ENCODE measurements around the gene ZNF22.

DNA sequence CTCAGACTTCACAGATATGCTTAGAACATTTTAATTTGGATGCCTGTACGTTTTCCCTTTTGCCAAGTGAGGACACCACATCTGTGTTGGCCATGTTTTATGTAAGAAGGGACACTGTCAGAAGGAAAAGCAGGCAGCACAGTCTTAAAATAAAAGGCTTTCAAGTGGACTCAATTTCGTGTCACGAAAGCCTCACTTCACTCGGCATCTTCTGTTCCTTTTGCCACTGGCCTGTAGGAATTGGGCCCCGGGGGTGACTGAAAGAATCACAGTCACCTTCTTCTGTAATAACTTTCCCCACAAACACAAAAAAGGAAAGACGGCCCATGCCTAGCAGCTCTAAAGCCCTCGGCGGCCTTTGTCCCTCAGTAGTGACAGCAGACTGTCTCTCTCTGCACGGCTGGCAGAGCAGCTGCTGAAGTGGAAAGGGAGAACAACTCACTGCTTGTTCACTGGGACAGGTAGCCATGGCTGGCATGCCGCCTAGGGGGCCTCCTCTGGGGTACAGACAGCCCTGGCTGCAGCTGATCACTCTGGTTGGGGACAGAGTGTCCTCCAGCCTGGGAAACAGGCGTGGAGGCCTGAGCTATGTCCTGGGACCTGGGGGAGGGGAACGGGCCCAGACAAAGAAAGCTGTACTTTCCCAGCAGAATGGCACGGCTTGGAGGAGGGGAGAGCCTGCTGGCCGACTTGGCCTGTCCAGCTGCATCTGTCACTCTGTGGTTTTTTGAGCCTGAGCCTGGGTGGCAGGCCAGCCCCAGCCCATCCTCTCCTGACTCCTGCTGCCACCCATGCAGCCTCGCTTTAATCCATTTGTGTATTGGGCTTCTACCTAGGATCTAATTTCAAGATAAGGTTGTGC is 36.7 kb upstream of the ZNF22 start:
- peak in 2 of 4 donors; percentile 82 to 98 for TF ChIP-seq EP300 (IDR thresholded peaks at IDR 0.05)
- TF ChIP-seq, protein P1, sequence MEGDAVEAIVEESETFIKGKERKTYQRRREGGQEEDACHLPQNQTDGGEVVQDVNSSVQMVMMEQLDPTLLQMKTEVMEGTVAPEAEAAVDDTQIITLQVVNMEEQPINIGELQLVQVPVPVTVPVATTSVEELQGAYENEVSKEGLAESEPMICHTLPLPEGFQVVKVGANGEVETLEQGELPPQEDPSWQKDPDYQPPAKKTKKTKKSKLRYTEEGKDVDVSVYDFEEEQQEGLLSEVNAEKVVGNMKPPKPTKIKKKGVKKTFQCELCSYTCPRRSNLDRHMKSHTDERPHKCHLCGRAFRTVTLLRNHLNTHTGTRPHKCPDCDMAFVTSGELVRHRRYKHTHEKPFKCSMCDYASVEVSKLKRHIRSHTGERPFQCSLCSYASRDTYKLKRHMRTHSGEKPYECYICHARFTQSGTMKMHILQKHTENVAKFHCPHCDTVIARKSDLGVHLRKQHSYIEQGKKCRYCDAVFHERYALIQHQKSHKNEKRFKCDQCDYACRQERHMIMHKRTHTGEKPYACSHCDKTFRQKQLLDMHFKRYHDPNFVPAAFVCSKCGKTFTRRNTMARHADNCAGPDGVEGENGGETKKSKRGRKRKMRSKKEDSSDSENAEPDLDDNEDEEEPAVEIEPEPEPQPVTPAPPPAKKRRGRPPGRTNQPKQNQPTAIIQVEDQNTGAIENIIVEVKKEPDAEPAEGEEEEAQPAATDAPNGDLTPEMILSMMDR (IDR thresholded peaks at IDR 0.05): no peak
